GM12864 (cell line): ENCODE results near the gene ENO4.

Experiments used
- DNase-seq: peaks from one replicate; pipeline ENCODE4 v3.0.0-alpha.2; 2011; ENCODE audit warnings: low read depth
- H3K4me3 ChIP-seq: 2 replicates; pipeline ENCODE4 v1.5.1; 2011; ENCODE audit warnings: mild to moderate bottlenecking, low read depth, low read length, control low read depth
- TF ChIP-seq, protein P1 (sequence below): IDR thresholded peaks from 2 replicates; pipeline ENCODE4 v1.5.1; 2011; ENCODE audit warnings: low read depth, mild to moderate bottlenecking, moderate library complexity, low read length, control low read depth, inconsistent platforms; ENCODE audit errors: missing control alignments

Gene ENO4

DNA sequence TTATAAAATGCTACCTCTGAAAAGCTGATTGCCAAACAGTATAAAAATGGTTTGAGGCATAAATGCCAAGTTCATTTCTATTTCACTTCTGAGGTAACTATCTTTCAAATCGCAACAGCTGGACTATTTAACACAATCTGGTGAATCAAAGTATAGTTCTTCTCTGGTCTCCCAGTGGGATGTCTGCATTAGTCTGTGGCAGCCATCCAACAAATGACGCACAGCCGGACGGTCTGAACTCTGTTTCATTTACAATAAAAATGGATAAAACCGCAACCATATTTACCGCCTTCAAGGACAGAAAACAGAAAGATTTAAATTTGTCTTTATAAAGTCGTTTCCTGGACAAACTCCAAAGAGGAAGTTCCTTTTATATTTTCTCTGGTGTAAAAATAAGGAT is 41.9 kb downstream of the ENO4 start:
- TF ChIP-seq, protein P1, sequence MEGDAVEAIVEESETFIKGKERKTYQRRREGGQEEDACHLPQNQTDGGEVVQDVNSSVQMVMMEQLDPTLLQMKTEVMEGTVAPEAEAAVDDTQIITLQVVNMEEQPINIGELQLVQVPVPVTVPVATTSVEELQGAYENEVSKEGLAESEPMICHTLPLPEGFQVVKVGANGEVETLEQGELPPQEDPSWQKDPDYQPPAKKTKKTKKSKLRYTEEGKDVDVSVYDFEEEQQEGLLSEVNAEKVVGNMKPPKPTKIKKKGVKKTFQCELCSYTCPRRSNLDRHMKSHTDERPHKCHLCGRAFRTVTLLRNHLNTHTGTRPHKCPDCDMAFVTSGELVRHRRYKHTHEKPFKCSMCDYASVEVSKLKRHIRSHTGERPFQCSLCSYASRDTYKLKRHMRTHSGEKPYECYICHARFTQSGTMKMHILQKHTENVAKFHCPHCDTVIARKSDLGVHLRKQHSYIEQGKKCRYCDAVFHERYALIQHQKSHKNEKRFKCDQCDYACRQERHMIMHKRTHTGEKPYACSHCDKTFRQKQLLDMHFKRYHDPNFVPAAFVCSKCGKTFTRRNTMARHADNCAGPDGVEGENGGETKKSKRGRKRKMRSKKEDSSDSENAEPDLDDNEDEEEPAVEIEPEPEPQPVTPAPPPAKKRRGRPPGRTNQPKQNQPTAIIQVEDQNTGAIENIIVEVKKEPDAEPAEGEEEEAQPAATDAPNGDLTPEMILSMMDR = no peak
- H3K4me3 ChIP-seq = no peak overlapping the region
- DNase-seq = no peak

DNA sequence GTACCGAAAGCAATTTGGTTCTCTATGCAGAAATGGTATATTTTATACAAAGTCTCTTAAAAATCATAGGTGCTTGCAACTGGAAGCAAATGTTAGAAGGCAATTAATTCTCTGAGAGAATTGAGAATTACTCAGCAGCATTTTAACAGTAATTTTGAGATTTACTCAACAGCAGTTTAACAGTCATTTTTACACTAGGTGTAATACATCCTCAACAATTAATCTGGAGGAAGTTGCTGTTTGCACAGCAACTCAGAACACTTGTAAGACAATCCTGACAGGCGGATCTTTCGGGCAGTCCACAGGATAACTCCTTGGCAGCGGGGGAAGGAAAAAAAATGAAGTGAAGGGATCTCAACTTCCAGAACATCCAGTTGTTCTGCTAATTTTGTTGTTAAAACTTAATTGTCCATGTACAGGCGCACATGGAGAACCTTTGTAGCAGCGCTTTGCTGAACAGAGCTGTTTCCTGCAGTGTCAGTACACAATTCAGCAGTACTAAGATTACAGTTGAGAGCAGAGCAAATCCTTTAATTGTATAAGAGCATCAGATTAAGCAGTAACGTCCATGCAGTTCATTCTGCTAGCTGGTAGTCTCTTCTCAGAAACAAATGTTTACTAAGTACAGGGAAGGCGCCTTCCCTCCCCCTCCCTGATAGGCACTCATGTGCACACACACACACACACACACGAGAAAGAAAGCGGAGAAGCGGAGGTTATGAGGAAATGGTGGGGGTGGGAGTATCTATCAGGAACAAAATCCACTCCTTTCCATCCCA is 43.8 kb downstream of the ENO4 start:
- no peak for DNase-seq
- TF ChIP-seq, protein P1 = no peak
- H3K4me3 ChIP-seq = no peak overlapping the region

DNA sequence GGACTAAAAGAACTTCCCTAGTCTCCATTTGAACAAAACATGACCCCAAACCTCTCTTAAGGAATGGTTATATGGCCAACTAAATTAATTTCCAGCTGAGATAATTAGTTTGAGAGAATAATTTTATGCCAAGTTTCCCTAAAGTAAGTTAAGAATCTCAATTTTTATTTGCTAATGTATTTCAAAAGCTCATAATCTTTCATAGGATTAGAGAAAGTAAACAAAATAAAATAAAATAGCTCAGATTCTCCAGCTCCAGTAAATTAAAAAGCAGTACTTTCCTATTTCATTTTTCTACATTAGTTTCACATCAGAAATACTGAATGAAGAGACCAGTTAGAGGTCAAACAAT is 44.4 kb downstream of the ENO4 start:
- TF ChIP-seq, protein P1 = no peak
- no peak overlapping the region for H3K4me3 ChIP-seq
- no peak for DNase-seq

DNA sequence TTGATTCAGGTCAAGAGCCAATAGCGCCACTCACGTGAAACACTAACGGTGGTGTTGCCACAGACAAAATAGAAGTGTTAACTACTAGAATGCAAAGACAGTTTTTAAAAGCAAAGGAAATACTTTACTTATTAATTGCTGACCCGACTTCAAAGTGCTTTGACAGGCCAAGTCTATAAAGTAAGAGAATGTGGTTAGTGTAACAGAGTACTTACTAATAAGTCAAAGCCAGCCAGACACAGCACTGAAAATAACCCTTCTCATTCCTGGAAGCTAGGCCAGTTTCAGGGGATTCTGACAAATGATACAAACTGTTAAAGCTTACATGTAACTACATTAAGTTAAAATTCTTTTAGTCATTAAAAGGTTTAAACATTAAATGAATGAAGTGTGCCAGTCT is 50.3 kb downstream of the ENO4 start:
- H3K4me3 ChIP-seq = no peak overlapping the region
- TF ChIP-seq, protein P1 = no peak
- no peak for DNase-seq

DNA sequence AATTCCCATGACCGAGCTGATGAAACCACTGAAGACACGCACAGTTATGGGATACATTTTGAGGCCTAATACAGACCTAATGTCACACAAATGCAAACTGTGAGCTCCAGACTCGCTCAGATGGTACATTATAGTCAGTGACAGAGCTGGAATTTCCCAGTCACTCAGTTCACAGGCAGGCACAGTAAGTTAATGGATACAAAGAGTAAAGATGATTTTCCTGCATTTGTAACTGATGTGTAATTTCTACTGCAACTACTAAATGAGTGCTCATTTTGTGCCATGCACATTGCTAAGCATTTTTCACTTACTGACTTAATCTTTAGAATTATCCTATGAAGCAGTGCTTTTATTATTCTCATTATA is 56.5 kb downstream of the ENO4 start:
- DNase-seq = no peak
- H3K4me3 ChIP-seq = no peak overlapping the region
- TF ChIP-seq, protein P1 = no peak

DNA sequence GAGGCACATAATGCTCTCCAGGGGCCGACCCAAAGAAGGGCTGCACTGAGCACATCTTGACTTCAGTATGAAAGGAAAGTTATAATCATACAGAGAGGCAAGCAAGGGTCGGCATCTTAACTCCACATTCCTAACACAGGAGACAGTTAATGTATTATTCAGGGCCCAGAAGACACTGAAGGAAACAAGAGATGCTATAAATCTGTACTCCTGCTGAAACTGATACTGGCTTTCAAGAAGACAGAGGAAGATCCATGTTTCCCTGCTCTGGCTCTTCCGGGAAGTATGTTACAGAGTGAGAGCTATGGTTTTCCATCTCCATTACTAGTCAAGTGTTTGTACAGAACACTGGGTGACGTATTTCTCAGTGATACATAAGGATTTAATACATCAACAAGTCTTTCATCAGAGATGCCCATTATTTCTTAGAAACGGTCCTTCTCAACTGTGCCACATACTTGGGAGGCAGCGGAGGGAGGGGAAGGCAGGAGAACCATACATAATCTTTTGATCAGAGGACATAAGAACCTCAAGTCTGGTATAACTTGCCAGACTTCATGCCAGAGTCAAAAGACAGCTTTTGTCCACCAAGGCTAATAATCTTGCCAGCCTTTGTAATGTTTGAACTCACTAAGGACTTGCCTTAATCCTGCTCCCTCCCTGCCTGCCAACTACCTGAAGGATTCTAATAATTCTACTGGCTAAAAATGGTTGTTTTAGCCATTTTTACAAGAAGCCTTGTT is 58.1 kb downstream of the ENO4 start:
- no peak for DNase-seq
- TF ChIP-seq, protein P1 = no peak
- no peak overlapping the region for H3K4me3 ChIP-seq
